ENCODE measurements around the gene RIN1.

- no peak for TF ChIP-seq CTCF (IDR thresholded peaks at IDR 0.05; ENCODE audit: poor library complexity)
- no peak for TF ChIP-seq EZH2 (IDR thresholded peaks at IDR 0.05; ENCODE audit: borderline replicate concordance)
Measured at GRCh38 chr11:66369073-66369894, 33.0 kb upstream of the RIN1 start.

Measured in hepatocyte (in vitro differentiated cells).